HK-2 (cell line): ENCODE measurements around the gene TENT4B.
A peak's percentile ranks its signal among the peaks of the same experiment; 100 is the strongest.
"Not testable (repeated sequence)": the region's sequence is repeated elsewhere in the genome, so short reads cannot be mapped to it uniquely, and the experiment has no call there.

Experiments used
- DNase-seq: peaks from one replicate; pipeline ENCODE4 v3.0.0-alpha.2; 2018; ENCODE audit not compliant: unreplicated experiment

Gene TENT4B

GRCh38 chr16:50154420-50154950, 1.4 kb downstream of the TENT4B start:
- peak; percentile 11 for DNase-seq

- no peak for DNase-seq
Observed at GRCh38 chr16:50155925-50156324, 2.8 kb downstream of the TENT4B start.

GRCh38 chr16:50156590-50156989, 3.5 kb downstream of the TENT4B start:
- DNase-seq: no peak

- DNase-seq: no peak
Observed at GRCh38 chr16:50160495-50161164, 7.5 kb downstream of the TENT4B start.

GRCh38 chr16:50161950-50162349, 8.8 kb downstream of the TENT4B start:
- DNase-seq: no peak

- DNase-seq: no peak
Observed at GRCh38 chr16:50165473-50165872, 12.4 kb downstream of the TENT4B start.

GRCh38 chr16:50166511-50167500, 13.7 kb downstream of the TENT4B start:
- no peak for DNase-seq

- DNase-seq: no peak
Observed at GRCh38 chr16:50167556-50167955, 14.4 kb downstream of the TENT4B start.

- DNase-seq: no peak
Observed at GRCh38 chr16:50169555-50170096, 16.5 kb downstream of the TENT4B start.

GRCh38 chr16:50171773-50172172, 18.7 kb downstream of the TENT4B start:
- not testable (repeated sequence) for DNase-seq

- DNase-seq: no peak
Observed at GRCh38 chr16:50172195-50172922, 19.3 kb downstream of the TENT4B start.

- no peak for DNase-seq
Observed at GRCh38 chr16:50173316-50173715, 20.2 kb downstream of the TENT4B start.

GRCh38 chr16:50178491-50178941, 25.4 kb downstream of the TENT4B start:
- DNase-seq: no peak

GRCh38 chr16:50182441-50182840, 29.3 kb downstream of the TENT4B start:
- DNase-seq: no peak

- no peak for DNase-seq
Observed at GRCh38 chr16:50183316-50183715, 30.2 kb downstream of the TENT4B start.

GRCh38 chr16:50185005-50185505, 31.9 kb downstream of the TENT4B start:
- no peak for DNase-seq

GRCh38 chr16:50188619-50189136, 35.6 kb downstream of the TENT4B start:
- no peak for DNase-seq

- no peak for DNase-seq
Observed at GRCh38 chr16:50190292-50190691, 37.2 kb downstream of the TENT4B start.

- DNase-seq: no peak
Observed at GRCh38 chr16:50192386-50193050, 39.4 kb downstream of the TENT4B start.

GRCh38 chr16:50193594-50193993, 40.5 kb downstream of the TENT4B start:
- DNase-seq: peak; percentile 42

GRCh38 chr16:50195276-50195675, 42.2 kb downstream of the TENT4B start:
- DNase-seq: no peak
